ENCODE measurements around the gene INO80E.
"Not testable (repeated sequence)": the region's sequence is repeated elsewhere in the genome, so short reads cannot be mapped to it uniquely, and the experiment has no call there.

Gene INO80E

GRCh38 chr16:30032083-30032819 lies 36.2 kb downstream of the INO80E start:
- DNase-seq = peak; percentile 54

- no peak for DNase-seq
These were observed 37.2 kb downstream of the INO80E start for GRCh38 chr16:30033270-30033669.

GRCh38 chr16:30040221-30040620 lies 44.2 kb downstream of the INO80E start:
- DNase-seq = no peak

GRCh38 chr16:30040690-30041089 lies 44.6 kb downstream of the INO80E start:
- DNase-seq = not testable (repeated sequence)

- DNase-seq = peak; percentile 36
These were observed 45.8 kb downstream of the INO80E start for GRCh38 chr16:30041841-30042240.

- no peak for DNase-seq
These were observed 50.1 kb downstream of the INO80E start for GRCh38 chr16:30046178-30046577.

- DNase-seq = no peak
These were observed 50.5 kb downstream of the INO80E start for GRCh38 chr16:30046588-30046987.

GRCh38 chr16:30049871-30050270 lies 53.8 kb downstream of the INO80E start:
- DNase-seq = no peak

- DNase-seq = peak; percentile 64
These were observed 55.5 kb downstream of the INO80E start for GRCh38 chr16:30051518-30051917.

- peak; percentile 91 for DNase-seq
These were observed 56.8 kb downstream of the INO80E start for GRCh38 chr16:30052671-30053372.

GRCh38 chr16:30053376-30054015 lies 57.5 kb downstream of the INO80E start:
- DNase-seq = peak; percentile 52

- no peak for DNase-seq
These were observed 58.4 kb downstream of the INO80E start for GRCh38 chr16:30054451-30054850.

GRCh38 chr16:30054959-30055553 lies 59.0 kb downstream of the INO80E start:
- DNase-seq = no peak

Data from fibroblast of skin of abdomen (primary cell).